Epidermal melanocyte (primary cell): ENCODE measurements around the gene TMEFF1.
A peak's percentile ranks its signal among the peaks of the same experiment; 100 is the strongest.

Experiments used
- DNase-seq: peaks from one replicate; pipeline ENCODE4 v3.0.0; 2011; ENCODE audit warnings: low spot score; ENCODE audit not compliant: insufficient read length

The TMEFF1 gene

GRCh38 chr9:100602342-100602801 is 129.4 kb downstream of the TMEFF1 start:
- peak; percentile 50 for DNase-seq

- no peak for DNase-seq
Observed at GRCh38 chr9:100605405-100605804, 132.5 kb downstream of the TMEFF1 start.

DNA sequence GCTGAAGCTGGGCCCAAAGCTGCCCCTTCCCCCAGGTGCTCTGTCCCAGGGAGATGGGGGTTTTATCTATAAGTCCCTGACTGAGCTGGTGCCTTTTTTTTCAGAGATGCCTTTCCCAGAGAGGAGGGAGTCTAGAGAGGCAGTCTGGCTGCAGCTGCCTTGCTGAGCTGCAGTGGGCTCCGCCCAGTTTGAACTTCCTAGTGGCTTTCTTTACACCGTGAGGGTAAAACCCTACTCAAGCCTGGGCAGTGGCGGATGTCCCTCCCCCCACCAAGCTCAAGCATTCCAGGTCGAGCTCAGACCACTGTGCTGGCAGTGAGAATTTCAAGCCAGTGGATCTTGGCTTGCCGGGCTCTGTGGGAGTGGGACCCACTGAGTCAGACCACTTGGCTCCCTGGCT is 146.2 kb downstream of the TMEFF1 start:
- DNase-seq = no peak

GRCh38 chr9:100619665-100620064 is 146.7 kb downstream of the TMEFF1 start:
- no peak for DNase-seq

DNA sequence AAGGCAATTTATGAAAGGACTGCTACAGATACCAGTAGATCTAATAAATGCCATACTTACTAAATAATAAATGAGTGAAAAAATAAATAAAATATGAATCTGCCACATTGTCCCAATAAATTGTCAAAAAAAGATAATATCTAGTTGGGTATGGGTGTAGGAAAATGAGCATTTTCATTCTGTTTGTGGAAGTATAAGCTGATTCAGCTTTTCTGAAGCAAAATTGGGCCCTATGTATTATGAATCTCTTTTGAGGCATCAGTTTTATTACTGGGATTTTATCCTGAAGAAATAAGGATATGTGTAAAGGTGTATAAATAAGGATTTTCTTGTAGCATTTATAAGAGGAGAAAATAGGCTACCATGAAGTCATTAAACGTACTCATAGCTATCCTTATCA is 151.0 kb downstream of the TMEFF1 start:
- no peak for DNase-seq

GRCh38 chr9:100626949-100627348 is 154.0 kb downstream of the TMEFF1 start:
- no peak for DNase-seq
